Breast epithelium (tissue), 4 donors: ENCODE data around the gene ROBO2. TPM values are rescaled to one million over a fixed set of nuclear protein-coding genes. Genes with fewer than 3 reads are reported as not detected.

Experiments used
- DNase-seq, 2 donors: peaks; one replicate each; pipeline ENCODE4 v3.0.0-alpha.2; 2019; ENCODE audit warnings: low spot score in 2 of 2
- H3K27ac ChIP-seq, 2 donors: fragments of 200-600 bp; sonication (generic) in 1 of 2; one replicate each; pipeline ENCODE4 v1.5.1; 2016 to 2019; ENCODE audit warnings: mild to moderate bottlenecking in 1 of 2
- H3K27me3 ChIP-seq, 2 donors: fragments of 200-600 bp; sonication (generic) in 1 of 2; one replicate each; pipeline versions ENCODE4 v1.5.1 to v1.6.0; 2017 to 2019; ENCODE audit warnings: control low read depth in 1 of 2, mild to moderate bottlenecking in 1 of 2
- H3K36me3 ChIP-seq: fragments of 200-600 bp; one replicate; pipeline ENCODE4 v1.5.1; 2019
- H3K4me1 ChIP-seq, 2 donors: fragments of 200-600 bp; sonication (generic); one replicate each; pipeline ENCODE4 v1.5.1; 2016 to 2019; ENCODE audit warnings: control low read depth in 1 of 2
- H3K4me3 ChIP-seq, 3 donors: fragments of 200-600 bp; sonication (generic); 1 replicate in 2 of 3; 2 replicates in 1 of 3; pipeline ENCODE4 v1.5.1; 2016 to 2019; ENCODE audit warnings: mild to moderate bottlenecking in 3 of 3, moderate library complexity in 2 of 3
- H3K9me3 ChIP-seq, 2 donors: fragments of 200-600 bp; sonication (generic) in 1 of 2; one replicate each; pipeline ENCODE4 v1.5.1; 2016 to 2019; ENCODE audit warnings: control low read depth in 1 of 2
- POLR2A ChIP-seq: fragments of 450-650 bp; IDR thresholded peaks from one replicate; pipeline ENCODE4 v1.6.1; 2016; ENCODE audit warnings: antibody characterized with exemption, mild to moderate bottlenecking, moderate library complexity
- POLR2AphosphoS5 ChIP-seq, 3 donors: sonication (generic); formaldehyde crosslinking; IDR thresholded peaks; one replicate each; pipeline ENCODE4 v1.6.1; 2017; ENCODE audit warnings: antibody characterized with exemption in 3 of 3
- intact Hi-C: fragments of 100-400 bp; cut with DNase I; formaldehyde crosslinking; loops from one replicate; pipeline ENCODE4 v1.15.1; 2023; ENCODE audit warnings: low total_unique reads
- total RNA-seq, 3 donors: library from RNA; depleted of rRNA; stranded (reverse); fragments of >200 nt; gene quantifications; one replicate each; pipeline ENCODE4 v1.1.0, GENCODE V29; 2016
- TF ChIP-seq, protein P1 (sequence below), 3 donors: fragments of 450-650 bp; IDR thresholded peaks; one replicate each; pipeline ENCODE4 v1.5.1; 2016 to 2017; ENCODE audit warnings: antibody characterized with exemption in 3 of 3, mild to moderate bottlenecking in 3 of 3, moderate library complexity in 3 of 3

Gene ROBO2
- total RNA-seq, 3 donors from 2014 or later = 0.98 to 1.4 (median 1.3) TPM

DNA sequence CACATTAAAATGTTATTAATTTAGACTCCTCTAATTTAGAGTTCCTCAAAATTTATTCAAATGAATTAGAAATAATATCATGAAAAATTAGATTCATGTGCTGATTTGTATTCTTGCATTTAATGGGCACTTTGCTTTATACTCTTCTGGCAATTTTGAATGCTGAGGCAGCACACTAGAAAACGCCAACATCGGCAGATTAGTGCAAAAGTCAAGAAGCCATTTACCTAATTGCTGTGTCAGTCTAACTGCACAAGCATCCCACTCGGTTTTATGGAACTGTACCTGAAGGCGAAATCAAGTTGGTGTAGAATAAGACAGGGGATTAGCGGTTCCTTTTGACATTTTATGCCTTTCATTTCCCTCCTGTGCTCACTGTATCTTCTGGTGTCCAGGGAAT lies 382.0 kb downstream of the ROBO2 start:
- no peak overlapping the region for H3K27ac ChIP-seq
- no peaks in the 10 kb centered on the region for H3K4me1 ChIP-seq
- no peak overlapping the region for H3K4me3 ChIP-seq
- H3K36me3 ChIP-seq = no peaks in the 10 kb centered on the region
- TF ChIP-seq POLR2A = no peak
- no peak for TF ChIP-seq POLR2AphosphoS5 (IDR thresholded peaks at IDR 0.05)
- intact Hi-C loops = no loop called here
- H3K9me3 ChIP-seq = no peaks in the 10 kb centered on the region
- DNase-seq = no peak
- H3K27me3 ChIP-seq = no peaks in the 10 kb centered on the region

DNA sequence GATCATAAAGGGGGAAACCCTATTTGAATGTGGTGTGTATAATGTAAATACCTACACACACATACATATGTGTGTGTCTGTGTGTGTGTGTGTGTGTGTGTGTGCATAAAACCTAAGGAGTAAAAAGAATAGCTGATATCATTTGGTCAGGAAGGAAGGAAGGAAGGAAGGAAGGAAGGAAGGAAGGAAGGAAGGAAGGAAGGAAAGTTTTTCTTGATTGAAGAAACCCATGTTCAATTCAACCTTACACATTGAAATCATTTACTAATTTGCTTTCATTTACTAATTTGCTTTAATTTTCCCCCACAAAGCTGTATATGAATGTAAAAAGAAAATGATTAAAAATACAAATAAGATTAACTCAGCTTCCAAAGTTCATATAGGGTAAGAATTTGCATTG lies 386.6 kb downstream of the ROBO2 start:
- Histone ChIP-seq H3K27ac (no peak overlapping the region), H3K4me1 (no peaks in the 10 kb centered on the region), H3K36me3 (no peaks in the 10 kb centered on the region), H3K9me3 (no peaks in the 10 kb centered on the region), H3K4me3 (no peak overlapping the region), H3K27me3 (no peaks in the 10 kb centered on the region)
- no peak for TF ChIP-seq POLR2AphosphoS5 (IDR thresholded peaks at IDR 0.05)
- TF ChIP-seq POLR2A = no peak
- TF ChIP-seq, protein P1, sequence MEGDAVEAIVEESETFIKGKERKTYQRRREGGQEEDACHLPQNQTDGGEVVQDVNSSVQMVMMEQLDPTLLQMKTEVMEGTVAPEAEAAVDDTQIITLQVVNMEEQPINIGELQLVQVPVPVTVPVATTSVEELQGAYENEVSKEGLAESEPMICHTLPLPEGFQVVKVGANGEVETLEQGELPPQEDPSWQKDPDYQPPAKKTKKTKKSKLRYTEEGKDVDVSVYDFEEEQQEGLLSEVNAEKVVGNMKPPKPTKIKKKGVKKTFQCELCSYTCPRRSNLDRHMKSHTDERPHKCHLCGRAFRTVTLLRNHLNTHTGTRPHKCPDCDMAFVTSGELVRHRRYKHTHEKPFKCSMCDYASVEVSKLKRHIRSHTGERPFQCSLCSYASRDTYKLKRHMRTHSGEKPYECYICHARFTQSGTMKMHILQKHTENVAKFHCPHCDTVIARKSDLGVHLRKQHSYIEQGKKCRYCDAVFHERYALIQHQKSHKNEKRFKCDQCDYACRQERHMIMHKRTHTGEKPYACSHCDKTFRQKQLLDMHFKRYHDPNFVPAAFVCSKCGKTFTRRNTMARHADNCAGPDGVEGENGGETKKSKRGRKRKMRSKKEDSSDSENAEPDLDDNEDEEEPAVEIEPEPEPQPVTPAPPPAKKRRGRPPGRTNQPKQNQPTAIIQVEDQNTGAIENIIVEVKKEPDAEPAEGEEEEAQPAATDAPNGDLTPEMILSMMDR (IDR thresholded peaks at IDR 0.05) = no peak
- intact Hi-C loops = no loop called here
- no peak for DNase-seq

GRCh38 chr3:77427528-77427927 lies 387.6 kb downstream of the ROBO2 start:
- H3K4me1 ChIP-seq = no peaks in the 10 kb centered on the region
- H3K27me3 ChIP-seq = no peaks in the 10 kb centered on the region
- H3K9me3 ChIP-seq = no peaks in the 10 kb centered on the region
- TF ChIP-seq POLR2AphosphoS5 (IDR thresholded peaks at IDR 0.05) (no peak), POLR2A (no peak)
- TF ChIP-seq, protein P1 (IDR thresholded peaks at IDR 0.05) = no peak
- no peak overlapping the region for H3K4me3 ChIP-seq
- no peak overlapping the region for H3K27ac ChIP-seq
- no peak for DNase-seq
- intact Hi-C loops = no loop called here
- H3K36me3 ChIP-seq = no peaks in the 10 kb centered on the region

DNA sequence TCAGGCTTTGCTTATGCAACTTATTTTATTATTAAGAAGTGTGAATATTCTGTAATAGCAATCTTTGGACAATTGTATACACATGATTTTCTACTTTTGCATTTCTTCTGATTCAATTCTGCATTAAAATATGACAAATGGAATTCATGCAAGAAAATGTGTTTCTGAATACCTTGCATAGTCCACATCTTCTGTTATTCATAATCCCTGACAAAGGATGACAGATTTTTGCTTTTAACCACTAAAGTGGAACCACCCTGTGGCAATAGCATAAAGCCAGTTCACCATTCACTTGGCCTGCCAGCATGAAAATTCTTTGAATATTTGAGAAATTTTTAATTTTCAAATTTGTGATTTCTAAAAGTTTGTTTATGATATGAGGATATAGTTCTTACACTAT lies 397.0 kb downstream of the ROBO2 start:
- H3K9me3 ChIP-seq = no peaks in the 10 kb centered on the region
- no peak for DNase-seq
- no peak overlapping the region for H3K4me3 ChIP-seq
- no peaks in the 10 kb centered on the region for H3K27me3 ChIP-seq
- no peak for TF ChIP-seq POLR2A
- no peak for TF ChIP-seq POLR2AphosphoS5 (IDR thresholded peaks at IDR 0.05)
- TF ChIP-seq, protein P1 (IDR thresholded peaks at IDR 0.05) = no peak
- no peak overlapping the region for H3K27ac ChIP-seq
- no peaks in the 10 kb centered on the region for H3K4me1 ChIP-seq
- intact Hi-C loops = no loop called here
- H3K36me3 ChIP-seq = no peaks in the 10 kb centered on the region

GRCh38 chr3:77446084-77446483 lies 406.2 kb downstream of the ROBO2 start:
- Histone ChIP-seq H3K4me1 (no peaks in the 10 kb centered on the region), H3K27ac (no peak overlapping the region), H3K36me3 (no peaks in the 10 kb centered on the region), H3K27me3 (no peaks in the 10 kb centered on the region), H3K9me3 (no peaks in the 10 kb centered on the region), H3K4me3 (no peak overlapping the region)
- TF ChIP-seq, protein P1 (IDR thresholded peaks at IDR 0.05) = no peak
- DNase-seq = no peak
- intact Hi-C loops = no loop called here

DNA sequence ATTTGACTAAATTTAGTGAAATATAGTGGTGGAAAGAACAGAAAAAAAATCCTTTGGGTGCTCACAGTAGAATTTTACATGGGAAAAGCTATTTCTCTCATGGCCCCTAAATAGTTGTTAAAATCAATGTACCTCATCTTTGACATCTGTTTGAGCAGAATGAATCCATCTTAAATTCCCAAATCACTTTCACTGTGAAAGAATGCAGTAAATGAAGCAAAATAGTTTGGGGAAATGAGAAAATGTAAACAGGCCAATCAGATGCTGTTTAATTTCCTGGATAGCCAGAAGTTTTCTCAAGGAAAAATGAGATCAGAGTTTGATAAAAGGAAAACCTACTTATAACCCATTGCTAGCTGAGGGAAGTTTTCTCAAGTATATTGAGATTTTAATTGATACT lies 406.9 kb downstream of the ROBO2 start:
- Histone ChIP-seq H3K4me3 (no peak overlapping the region), H3K9me3 (no peaks in the 10 kb centered on the region), H3K27ac (no peak overlapping the region), H3K27me3 (no peaks in the 10 kb centered on the region), H3K4me1 (no peaks in the 10 kb centered on the region), H3K36me3 (no peaks in the 10 kb centered on the region)
- TF ChIP-seq, protein P1 (IDR thresholded peaks at IDR 0.05) = no peak
- TF ChIP-seq POLR2AphosphoS5 (IDR thresholded peaks at IDR 0.05) (no peak), POLR2A (no peak)
- intact Hi-C loops = no loop called here
- DNase-seq = no peak
